IPS DF 4.7 (cell line): ENCODE measurements around the gene PTPN2.
"Not testable (repeated sequence)": the region's sequence is repeated elsewhere in the genome, so short reads cannot be mapped to it uniquely, and the experiment has no call there.

ENCODE experiments used
- DNase-seq: peaks from one replicate; pipeline ENCODE4 v3.0.0-alpha.2; 2013; ENCODE audit warnings: low spot score; ENCODE audit errors: extremely low read depth

PTPN2 gene

DNA sequence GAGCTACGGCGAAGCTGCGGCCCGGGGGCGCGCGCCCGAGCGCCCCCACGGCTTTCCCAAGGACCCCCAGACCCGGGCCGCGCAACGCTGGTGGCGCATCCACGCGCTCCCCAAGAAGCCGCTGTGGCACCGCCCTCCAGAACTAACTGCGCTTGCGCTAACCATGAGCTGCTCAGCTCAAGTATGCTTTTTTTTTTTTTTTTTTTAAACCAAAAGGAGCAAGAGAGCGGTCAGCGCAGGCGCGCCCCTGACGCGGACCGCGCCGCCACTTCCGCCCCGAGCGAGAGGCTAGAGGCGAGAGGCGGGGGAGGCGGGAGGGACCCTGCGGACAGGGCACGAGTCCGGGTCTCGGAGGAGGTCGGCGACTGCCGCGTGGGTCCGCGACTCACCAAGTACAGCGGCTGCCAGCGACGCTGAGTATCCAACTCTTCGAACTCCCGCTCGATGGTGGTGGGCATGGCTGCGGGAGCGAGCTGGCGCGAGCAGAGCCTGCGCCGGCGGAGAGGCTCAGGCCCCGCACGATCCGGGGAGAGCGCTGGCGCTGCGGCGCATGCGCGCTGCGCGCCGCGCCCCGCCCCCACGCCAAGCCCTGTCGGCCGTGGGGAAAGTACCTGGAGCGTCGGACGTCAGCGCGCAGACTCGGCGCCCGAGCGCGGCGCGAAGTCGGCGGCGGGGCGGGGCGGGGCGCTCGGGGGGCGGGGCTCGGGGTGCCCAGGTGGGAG lies at the start of gene PTPN2:
PTPN2 (minus strand) TSS at position 554 of the 722 bp plus-strand sequence; CDS start at position 458, 96 bp downstream.
- no peak for DNase-seq

DNA sequence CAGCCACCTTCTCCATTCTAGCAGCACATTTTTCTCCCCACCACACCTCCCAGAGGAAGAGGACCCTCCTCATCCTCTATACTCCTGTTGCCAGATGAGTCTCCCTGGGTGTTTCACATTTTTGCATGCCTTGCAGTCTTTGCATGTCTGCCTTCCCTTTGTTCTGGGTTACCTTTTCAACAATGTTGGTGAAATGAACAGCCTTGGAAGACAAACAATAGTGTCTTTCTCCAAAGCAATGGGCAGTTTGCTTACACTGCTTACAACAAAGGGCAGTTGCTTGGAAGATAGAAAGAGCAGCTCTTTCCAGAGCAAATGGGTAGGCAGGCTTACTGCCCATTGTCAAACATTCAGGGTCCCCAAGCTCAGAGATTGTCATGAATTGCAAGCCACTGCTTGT lies 49.3 kb upstream of the PTPN2 start:
- no peak for DNase-seq

DNA sequence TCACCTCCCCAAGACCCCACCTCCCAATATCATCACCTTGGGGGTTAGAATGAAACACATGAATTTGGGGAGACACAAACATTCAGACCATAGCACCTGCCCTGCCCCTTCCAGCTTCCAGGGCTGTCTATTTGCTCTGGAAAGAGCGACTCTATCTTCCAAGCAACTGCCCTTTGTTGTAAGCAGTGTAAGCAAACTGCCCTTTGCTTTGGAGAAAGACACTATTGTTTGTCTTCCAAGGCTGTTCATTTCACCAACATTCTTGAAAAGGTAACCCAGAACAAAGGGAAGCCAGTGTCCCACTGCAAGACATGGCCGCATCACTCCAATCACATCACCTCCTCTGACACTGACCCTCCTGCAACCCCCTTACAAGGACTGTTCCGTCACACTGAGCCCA lies 46.9 kb upstream of the PTPN2 start:
- DNase-seq: no peak

DNA sequence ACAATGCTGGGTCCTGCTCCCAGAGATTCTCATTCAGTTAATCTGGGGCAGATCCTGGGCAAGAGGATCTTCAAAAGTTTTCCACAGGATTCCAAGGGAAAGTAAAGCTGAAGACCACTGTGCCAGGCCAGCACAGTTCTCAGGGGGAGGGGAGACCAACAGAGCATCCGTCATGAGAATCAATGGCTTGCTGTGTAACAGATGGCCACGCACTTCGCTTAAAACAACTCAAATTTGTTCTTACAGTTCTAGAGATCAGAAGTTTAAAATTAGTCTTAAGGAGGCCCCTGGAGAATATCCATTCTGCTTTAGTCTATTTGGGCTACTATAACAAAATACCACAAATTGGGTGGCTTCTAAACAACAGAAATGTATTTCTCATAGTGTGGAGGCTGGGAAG lies 46.3 kb upstream of the PTPN2 start:
- no peak for DNase-seq

- DNase-seq: no peak
Measured at GRCh38 chr18:12929477-12930083, 45.5 kb upstream of the PTPN2 start.

GRCh38 chr18:12928641-12929040 lies 44.6 kb upstream of the PTPN2 start:
- no peak for DNase-seq

DNA sequence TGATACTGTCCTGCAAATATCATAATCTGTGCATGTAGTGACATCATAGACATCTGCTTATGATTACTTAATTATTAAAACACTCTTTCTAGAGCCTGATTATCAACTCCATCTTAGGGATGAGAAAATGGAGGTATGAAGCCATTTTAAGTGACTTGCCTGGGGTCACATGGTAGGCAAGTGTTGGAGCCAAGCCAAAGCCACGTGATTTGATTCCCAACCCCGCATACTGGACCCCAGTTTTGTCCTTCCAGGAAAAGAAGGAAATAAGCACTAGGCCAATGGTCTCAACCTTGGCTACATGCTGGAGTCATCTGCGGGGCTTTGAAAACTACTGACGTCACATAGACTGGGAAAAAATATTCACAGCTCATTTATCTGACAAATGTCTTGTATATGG lies 44.2 kb upstream of the PTPN2 start:
- no peak for DNase-seq

DNA sequence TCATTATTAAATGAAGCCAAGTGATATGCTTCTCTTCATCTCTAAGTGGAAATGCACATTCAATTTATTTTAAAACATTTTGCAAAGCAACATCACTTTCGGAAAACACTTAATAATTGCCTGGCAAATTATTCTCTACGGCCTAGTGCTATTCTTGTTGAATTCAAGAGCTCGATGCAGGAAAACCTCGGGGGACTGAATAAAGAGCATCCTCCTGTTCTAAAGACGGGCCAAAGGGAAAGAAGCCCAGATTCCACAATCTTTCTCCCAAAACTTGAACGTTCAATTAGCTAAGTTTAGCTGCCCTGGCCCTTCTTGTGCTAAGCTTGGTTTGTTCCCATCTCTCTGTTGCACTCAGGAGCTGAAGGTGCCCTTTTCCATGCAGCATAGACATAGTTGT lies 40.6 kb upstream of the PTPN2 start:
- no peak for DNase-seq

DNA sequence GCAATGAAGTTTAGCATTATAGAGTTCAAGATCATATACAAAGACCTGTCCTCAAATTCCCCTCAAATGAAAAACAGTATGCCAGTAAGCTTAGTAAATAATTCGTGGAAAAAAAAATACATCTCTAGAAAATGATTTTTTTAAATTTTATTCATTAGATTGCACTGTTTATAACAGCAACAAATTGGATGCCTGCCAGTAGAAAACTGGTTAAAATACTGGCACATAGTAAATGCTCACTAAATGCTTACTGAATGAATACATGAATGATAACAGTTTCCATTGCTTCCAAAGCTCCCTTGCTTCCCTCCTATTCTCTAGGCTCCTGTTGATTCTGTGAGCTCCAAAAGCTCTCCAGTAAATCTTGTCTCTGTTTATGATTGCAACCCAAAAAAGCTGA lies 38.2 kb upstream of the PTPN2 start:
- DNase-seq: no peak

DNA sequence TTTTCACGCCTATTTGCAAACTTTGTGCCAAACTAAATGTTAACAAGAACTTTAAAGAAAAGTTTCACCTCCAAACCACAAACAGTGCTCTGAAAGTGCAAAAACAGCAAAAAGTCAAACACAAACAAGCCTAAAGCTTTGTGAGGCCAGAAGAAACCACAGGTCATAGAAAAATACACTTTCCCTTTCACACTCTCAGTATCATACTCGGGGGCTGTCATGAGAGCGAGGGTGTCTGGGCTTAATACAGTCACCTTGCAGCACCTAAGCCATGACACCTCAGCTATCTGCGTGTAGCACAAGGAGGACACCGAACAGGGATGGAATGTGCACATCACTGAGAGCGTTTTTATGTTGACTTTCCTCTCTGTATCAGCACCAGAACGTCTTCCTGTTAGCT lies 37.1 kb upstream of the PTPN2 start:
- DNase-seq: no peak

DNA sequence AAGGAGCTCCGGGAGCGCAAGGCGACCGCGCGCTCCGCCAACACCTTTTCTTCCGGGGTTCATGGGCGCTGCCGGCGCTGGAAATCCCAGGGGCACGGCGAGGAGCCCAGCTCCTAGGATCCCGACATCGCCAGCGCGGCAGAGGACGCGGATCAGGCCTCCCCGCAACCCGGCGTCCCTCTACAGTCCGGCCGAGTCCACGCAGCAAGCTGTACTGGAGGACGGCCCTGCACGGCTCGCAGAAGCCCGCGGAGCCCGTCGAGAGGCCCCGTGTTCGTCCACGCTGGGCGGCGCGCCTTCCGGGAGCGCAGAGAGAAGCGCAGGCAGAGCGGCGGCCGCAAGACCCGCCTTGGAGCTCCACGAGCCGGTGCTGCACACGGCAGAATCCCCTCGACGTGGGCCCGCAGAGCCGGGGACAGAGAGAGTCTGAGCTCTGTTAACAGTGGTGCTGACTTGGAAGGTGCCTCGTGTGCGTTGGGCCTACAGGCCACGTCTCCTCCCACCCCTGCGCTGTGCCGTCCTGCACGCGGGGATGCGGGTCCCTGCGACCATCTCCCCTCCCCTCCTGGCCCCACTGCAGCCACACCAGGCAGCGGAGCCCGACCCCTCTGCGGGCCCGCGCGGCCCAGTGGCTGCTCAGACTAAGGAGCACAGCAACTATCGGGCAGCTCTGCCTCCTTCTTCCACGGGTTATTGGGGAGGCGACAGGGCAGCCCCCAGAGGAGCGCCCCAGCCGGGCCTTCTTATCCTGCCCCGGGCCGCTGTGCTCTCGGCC lies 28.1 kb upstream of the PTPN2 start:
- DNase-seq: no peak

DNA sequence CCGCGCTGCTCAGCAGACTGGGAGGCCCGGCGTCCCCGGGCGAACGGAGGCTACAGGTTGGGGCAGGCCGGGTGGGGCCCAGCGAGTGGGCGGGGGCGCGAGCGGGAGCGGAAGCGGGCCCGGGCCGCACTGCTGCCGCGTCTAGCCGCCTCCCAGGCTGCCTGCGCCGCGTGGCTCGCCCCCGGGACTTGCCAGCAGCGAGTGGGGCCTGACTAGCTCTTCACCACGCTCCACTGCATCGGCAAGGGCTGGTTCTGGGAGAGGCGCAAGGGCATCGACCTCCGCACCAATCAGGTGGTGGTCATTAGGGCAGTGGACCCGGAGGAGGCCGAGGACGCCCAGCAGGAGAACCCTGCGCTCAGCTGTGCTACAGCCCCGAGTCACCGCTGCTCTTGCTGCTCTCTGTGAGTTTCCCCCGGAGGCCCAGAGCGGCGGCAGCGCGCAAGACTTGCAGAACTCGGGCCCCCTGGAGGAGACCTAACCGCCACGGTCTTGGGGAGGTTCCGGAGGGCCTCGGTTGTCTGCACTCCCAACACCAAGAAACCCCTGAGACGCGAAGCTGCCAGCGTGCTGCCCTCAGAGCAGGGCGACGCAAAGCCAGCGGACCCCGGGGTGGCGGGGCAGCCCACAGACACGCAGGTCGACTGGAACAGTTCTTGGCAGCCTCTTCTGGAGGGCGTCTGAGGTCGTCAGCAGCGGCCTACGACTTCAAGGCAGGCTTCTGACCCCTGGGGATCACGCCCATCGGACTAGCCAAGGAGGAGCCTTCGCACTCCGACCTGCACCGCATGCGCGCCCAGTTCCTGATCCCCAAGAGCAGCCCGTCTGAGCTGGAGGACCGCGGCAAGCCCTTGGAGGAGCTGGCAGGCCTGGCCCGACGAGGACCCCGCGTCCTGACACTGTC lies 27.2 kb upstream of the PTPN2 start:
- DNase-seq: no peak

GRCh38 chr18:12908706-12909105 lies 24.7 kb upstream of the PTPN2 start:
- no peak for DNase-seq

- no peak for DNase-seq
Measured at GRCh38 chr18:12907258-12907925, 23.4 kb upstream of the PTPN2 start.

GRCh38 chr18:12906773-12907172 lies 22.7 kb upstream of the PTPN2 start:
- no peak for DNase-seq

GRCh38 chr18:12906119-12906518 lies 22.1 kb upstream of the PTPN2 start:
- DNase-seq: no peak

GRCh38 chr18:12904012-12904516 lies 20.0 kb upstream of the PTPN2 start:
- DNase-seq: no peak

DNA sequence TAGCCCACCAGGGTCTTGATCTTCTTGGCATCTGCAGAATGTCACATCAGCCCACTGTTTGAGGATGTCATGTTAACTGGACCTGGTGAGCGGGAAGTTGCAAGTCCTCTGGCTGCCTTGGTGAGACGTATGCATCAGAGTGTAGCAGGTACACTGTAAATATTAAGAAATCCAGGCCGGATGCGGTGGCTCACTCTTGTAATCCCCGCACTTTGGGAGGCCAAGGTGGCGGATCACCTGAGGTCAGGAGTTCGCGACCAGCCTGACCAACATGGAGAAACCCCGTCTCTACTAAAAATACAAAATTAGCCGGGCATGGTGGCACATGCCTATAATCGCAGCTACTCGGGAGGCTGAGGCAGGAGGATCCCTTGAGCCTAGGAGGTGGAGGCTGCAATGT lies 17.2 kb upstream of the PTPN2 start:
- not testable (repeated sequence) for DNase-seq

GRCh38 chr18:12896784-12897333 lies 12.8 kb upstream of the PTPN2 start:
- not testable (repeated sequence) for DNase-seq

GRCh38 chr18:12895626-12896025 lies 11.6 kb upstream of the PTPN2 start:
- no peak for DNase-seq
